Panc1 (cell line): ENCODE results near the gene PREPL. TPM values are rescaled to one million over a fixed set of nuclear protein-coding genes. Genes with fewer than 3 reads are reported as not detected.
A peak's percentile ranks its signal among the peaks of the same experiment; 100 is the strongest.

Source experiments
- ATAC-seq: fragments of 200-7000 bp; cut with Tn5 transposase; 2 replicates; pipeline ENCODE4 v1.9.1; 2020; ENCODE audit warnings: mild to moderate bottlenecking, moderate library complexity
- BruUV-seq: library from RNA; stranded (reverse); fragments of 400-500 nt; replicated peaks from 2 replicates; lab custom pipeline; 2021; lab: Mats Ljungman, UMichigan
- CTCF ChIA-PET: fragments of 300-600 bp; sonication (Branson Sonifier 250); formaldehyde crosslinking; loops from one replicate; lab custom pipeline; 2022; ENCODE audit warnings: antibody characterized with exemption; lab: Charles Lee
- POLR2A ChIA-PET: fragments of 300-600 bp; sonication (Branson Sonifier 250); formaldehyde crosslinking; loops from one replicate; lab custom pipeline; 2022; ENCODE audit warnings: antibody characterized with exemption; lab: Charles Lee
- DNase-seq: peaks from one replicate; pipeline ENCODE4 v3.0.0-alpha.2; 2010; ENCODE audit warnings: low read depth, low spot score
- H3K27ac ChIP-seq: 2 replicates; pipeline ENCODE4 v1.5.1; 2011; ENCODE audit warnings: mild to moderate bottlenecking, low read length, inconsistent platforms
- H3K27me3 ChIP-seq: fragments of 200-500 bp; sonication (Bioruptor generic); 2 replicates; pipeline ENCODE4 v1.6.0; 2014; ENCODE audit warnings: low read length, inconsistent platforms; ENCODE audit not compliant: control insufficient read depth, insufficient read depth
- H3K36me3 ChIP-seq: fragments of 200-500 bp; sonication (Bioruptor generic); 2 replicates; pipeline ENCODE4 v1.5.1; 2014; ENCODE audit warnings: inconsistent platforms, mild to moderate bottlenecking, low read length, moderate library complexity; ENCODE audit not compliant: control insufficient read depth, insufficient read depth
- H3K4me1 ChIP-seq: 2 replicates; pipeline ENCODE4 v1.5.1; 2011; ENCODE audit warnings: inconsistent platforms, mild to moderate bottlenecking, low read length, moderate library complexity; ENCODE audit not compliant: control insufficient read depth, insufficient read depth
- H3K4me3 ChIP-seq, 2 experiments: 2 replicates each; pipeline ENCODE4 v1.5.1; 2011 to 2012; ENCODE audit warnings: low read depth in 2 of 2, low read length in 2 of 2, mild to moderate bottlenecking in 2 of 2, inconsistent platforms in 1 of 2, moderate library complexity in 1 of 2
- H3K9me3 ChIP-seq: fragments of 200-500 bp; sonication (Bioruptor generic); 2 replicates; pipeline ENCODE4 v1.5.1; 2014; ENCODE audit warnings: low read depth, mild to moderate bottlenecking, inconsistent platforms, low read length, moderate library complexity; ENCODE audit not compliant: control insufficient read depth, insufficient read depth
- POLR2AphosphoS5 ChIP-seq: IDR thresholded peaks from 2 replicates; pipeline ENCODE4 v1.6.1; 2012; ENCODE audit warnings: mild to moderate bottlenecking, low read depth, low read length, moderate library complexity
- SIN3A ChIP-seq: IDR thresholded peaks from 2 replicates; pipeline ENCODE4 v1.6.1; 2012; ENCODE audit warnings: low read depth, mild to moderate bottlenecking, low read length, moderate library complexity, borderline replicate concordance; ENCODE audit not compliant: insufficient read depth
- TCF7L2 ChIP-seq: IDR thresholded peaks from 2 replicates; pipeline ENCODE4 v1.6.1; 2011; ENCODE audit warnings: mild to moderate bottlenecking, low read depth, low read length, inconsistent platforms
- in situ Hi-C: cut with HindIII; loops from 2 replicates; pipeline ENCODE4 v1.10.0; 2016; ENCODE audit warnings: low sequenced_read_pairs, low pct_unique_long_range_greater_than_20kb
- intact Hi-C: fragments of 100-400 bp; cut with micrococcal nuclease; formaldehyde crosslinking; loops from one replicate; pipeline ENCODE4 v1.10.0; 2022; ENCODE audit not compliant: unreplicated experiment
- total RNA-seq: library from RNA; stranded (reverse); gene quantifications from one replicate; pipeline ENCODE4 v1.2.1, GENCODE V29; 2021; ENCODE audit not compliant: unreplicated experiment
- TF ChIP-seq, protein P1 (sequence below): fragments of 450-650 bp; IDR thresholded peaks from 2 replicates; pipeline ENCODE4 v1.5.1; 2017; ENCODE audit warnings: mild to moderate bottlenecking
- TF ChIP-seq, protein P2 (sequence below), 2 experiments: IDR thresholded peaks; 2 replicates each; pipeline ENCODE4 v1.6.1; 2011 to 2012; ENCODE audit warnings: low read depth in 2 of 2, control low read depth in 1 of 2, low read length in 1 of 2, mild to moderate bottlenecking in 1 of 2, moderate library complexity in 1 of 2; ENCODE audit not compliant: insufficient read depth in 1 of 2

Gene PREPL
- total RNA-seq, 1 experiment from 2014 or later = 42.5 TPM

DNA sequence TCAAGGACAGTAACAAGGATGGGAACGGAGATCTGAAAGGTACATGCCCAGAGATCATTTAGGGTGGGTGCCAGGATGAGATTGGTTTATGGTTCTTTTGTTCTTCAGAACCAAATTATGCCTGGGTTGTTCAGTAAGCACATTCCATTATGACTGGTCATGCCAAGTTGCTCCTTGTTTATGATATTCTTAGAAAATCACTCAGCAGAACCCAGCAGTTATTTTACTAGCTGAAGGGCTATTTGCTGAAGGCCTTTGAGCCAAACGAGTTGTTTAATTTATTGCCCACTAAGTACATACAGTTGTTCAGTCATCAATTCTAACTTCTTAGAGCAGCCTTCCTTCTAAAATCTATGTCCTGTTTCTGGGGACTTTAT is 85.4 kb downstream of the PREPL start:
- ATAC-seq = peak; percentile 81
- no TSS peak for BruUV-seq
- H3K9me3 ChIP-seq = no peaks in the 10 kb centered on the region
- H3K4me3 ChIP-seq = no peak overlapping the region
- intact Hi-C loops = no loop called here
- H3K27me3 ChIP-seq = no peaks in the 10 kb centered on the region
- no peak for DNase-seq
- TF ChIP-seq POLR2AphosphoS5 (peak; percentile 34; the same call in 1 of the 2 replicates), TCF7L2 (peak; percentile 78; the same call in 1 of the 2 replicates)
- TF ChIP-seq, protein P1, sequence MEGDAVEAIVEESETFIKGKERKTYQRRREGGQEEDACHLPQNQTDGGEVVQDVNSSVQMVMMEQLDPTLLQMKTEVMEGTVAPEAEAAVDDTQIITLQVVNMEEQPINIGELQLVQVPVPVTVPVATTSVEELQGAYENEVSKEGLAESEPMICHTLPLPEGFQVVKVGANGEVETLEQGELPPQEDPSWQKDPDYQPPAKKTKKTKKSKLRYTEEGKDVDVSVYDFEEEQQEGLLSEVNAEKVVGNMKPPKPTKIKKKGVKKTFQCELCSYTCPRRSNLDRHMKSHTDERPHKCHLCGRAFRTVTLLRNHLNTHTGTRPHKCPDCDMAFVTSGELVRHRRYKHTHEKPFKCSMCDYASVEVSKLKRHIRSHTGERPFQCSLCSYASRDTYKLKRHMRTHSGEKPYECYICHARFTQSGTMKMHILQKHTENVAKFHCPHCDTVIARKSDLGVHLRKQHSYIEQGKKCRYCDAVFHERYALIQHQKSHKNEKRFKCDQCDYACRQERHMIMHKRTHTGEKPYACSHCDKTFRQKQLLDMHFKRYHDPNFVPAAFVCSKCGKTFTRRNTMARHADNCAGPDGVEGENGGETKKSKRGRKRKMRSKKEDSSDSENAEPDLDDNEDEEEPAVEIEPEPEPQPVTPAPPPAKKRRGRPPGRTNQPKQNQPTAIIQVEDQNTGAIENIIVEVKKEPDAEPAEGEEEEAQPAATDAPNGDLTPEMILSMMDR = no peak
- H3K27ac ChIP-seq = peak overlapping the region; percentile 71
- POLR2A ChIA-PET = no interaction called here
- H3K4me1 ChIP-seq = 0 out of 2 replicates have a peak, but pooled peaks cover 6% of the 10 kb centered on the region
- H3K36me3 ChIP-seq = no peaks in the 10 kb centered on the region
- in situ Hi-C loops = no loop called here
- CTCF ChIA-PET = no interaction called here

DNA sequence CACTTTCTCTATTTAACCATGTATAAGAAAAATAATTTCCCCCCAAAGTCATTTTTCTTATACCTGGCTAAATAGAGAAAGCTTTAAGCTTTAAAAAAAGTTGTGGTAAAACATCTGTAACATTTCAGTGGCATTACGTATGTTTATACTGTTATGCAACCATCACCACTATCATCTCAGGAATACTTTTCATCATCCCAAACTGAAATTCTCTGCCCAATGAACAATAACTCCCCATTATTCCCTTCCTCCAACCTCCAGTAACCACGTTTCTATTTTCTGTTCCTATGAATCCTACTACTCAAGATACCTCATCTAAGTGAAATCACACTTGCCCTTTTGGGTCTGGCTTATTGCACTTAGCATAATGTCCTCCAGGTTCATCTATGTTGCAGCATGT is 87.7 kb downstream of the PREPL start:
- ATAC-seq (no peak), DNase-seq (no peak)
- no peak overlapping the region for H3K27ac ChIP-seq
- CTCF ChIA-PET = no interaction called here
- TF ChIP-seq, protein P2, sequence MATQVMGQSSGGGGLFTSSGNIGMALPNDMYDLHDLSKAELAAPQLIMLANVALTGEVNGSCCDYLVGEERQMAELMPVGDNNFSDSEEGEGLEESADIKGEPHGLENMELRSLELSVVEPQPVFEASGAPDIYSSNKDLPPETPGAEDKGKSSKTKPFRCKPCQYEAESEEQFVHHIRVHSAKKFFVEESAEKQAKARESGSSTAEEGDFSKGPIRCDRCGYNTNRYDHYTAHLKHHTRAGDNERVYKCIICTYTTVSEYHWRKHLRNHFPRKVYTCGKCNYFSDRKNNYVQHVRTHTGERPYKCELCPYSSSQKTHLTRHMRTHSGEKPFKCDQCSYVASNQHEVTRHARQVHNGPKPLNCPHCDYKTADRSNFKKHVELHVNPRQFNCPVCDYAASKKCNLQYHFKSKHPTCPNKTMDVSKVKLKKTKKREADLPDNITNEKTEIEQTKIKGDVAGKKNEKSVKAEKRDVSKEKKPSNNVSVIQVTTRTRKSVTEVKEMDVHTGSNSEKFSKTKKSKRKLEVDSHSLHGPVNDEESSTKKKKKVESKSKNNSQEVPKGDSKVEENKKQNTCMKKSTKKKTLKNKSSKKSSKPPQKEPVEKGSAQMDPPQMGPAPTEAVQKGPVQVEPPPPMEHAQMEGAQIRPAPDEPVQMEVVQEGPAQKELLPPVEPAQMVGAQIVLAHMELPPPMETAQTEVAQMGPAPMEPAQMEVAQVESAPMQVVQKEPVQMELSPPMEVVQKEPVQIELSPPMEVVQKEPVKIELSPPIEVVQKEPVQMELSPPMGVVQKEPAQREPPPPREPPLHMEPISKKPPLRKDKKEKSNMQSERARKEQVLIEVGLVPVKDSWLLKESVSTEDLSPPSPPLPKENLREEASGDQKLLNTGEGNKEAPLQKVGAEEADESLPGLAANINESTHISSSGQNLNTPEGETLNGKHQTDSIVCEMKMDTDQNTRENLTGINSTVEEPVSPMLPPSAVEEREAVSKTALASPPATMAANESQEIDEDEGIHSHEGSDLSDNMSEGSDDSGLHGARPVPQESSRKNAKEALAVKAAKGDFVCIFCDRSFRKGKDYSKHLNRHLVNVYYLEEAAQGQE (IDR thresholded peaks at IDR 0.05; ENCODE audit: insufficient read depth in 1 of 2, low read depth in 2 of 2, low read length in 1 of 2) = no peak
- TF ChIP-seq POLR2AphosphoS5 = no peak
- TF ChIP-seq SIN3A = no peak
- TF ChIP-seq, protein P1 = no peak
- no peak for TF ChIP-seq TCF7L2
- POLR2A ChIA-PET = no interaction called here
- no peaks in the 10 kb centered on the region for H3K9me3 ChIP-seq
- 0 out of 2 replicates have a peak, but pooled peaks cover 6% of the 10 kb centered on the region for H3K4me1 ChIP-seq
- no TSS peak for BruUV-seq
- H3K27me3 ChIP-seq = no peaks in the 10 kb centered on the region
- in situ Hi-C loops (no loop called here), intact Hi-C loops (no loop called here)
- H3K36me3 ChIP-seq = no peaks in the 10 kb centered on the region
- no peak overlapping the region for H3K4me3 ChIP-seq
